Measurements from ENCODE around the gene DPYSL5.
A peak's percentile ranks its signal among the peaks of the same experiment; 100 is the strongest.

Gene DPYSL5

GRCh38 chr2:26846334-26847306, 1.3 kb upstream of the DPYSL5 start:
- peak; percentile 45 to 49 for DNase-seq (ENCODE audit: low read depth in 2 of 2)

- DNase-seq (ENCODE audit: low read depth in 2 of 2), result no peak
Measured at GRCh38 chr2:26847307-26847654, 651 bp upstream of the DPYSL5 start.

DNA sequence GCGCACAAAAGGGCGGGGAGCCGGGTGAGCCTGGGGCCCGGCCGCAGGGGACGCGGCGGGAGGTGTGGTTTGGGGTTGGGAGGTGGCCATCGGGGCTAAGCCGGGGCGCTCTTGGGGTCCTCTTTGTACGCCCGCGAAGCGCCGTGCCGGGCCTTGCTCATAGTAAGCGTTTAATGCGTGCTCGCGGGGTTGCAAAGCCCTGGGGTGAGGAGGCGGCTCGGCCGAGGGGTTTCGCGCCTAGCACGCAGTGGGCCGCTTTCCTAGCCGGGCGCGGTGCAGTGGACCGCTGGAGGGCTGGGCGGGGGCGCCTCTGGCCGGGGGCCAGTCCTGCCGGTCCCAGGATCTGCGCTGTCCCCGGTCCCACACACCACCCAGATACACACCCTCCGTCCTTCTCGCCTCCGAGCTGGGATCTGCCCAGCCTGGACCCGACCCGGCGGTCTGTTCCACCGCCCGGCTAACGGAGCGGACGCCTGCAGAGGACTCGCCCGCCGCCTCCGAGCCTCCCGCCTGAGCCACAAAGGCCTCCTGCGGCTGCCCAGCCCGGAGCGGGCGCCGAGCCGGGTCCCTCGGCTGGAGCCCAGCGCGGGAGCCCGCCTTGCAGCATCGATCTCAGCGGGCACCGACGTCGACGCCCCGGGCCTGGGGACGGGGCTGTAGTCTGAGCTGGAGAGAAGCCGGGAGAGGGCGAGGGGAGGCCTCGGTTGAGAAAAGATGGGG, 564 bp downstream of the DPYSL5 start:
- DNase-seq (ENCODE audit: low read depth in 2 of 2), result no peak

GRCh38 chr2:26849056-26849999, 1.4 kb downstream of the DPYSL5 start:
- no peak for DNase-seq (ENCODE audit: low read depth in 2 of 2)

GRCh38 chr2:26850000-26850431, 2.1 kb downstream of the DPYSL5 start:
- DNase-seq (ENCODE audit: low read depth in 2 of 2), result no peak

DNA sequence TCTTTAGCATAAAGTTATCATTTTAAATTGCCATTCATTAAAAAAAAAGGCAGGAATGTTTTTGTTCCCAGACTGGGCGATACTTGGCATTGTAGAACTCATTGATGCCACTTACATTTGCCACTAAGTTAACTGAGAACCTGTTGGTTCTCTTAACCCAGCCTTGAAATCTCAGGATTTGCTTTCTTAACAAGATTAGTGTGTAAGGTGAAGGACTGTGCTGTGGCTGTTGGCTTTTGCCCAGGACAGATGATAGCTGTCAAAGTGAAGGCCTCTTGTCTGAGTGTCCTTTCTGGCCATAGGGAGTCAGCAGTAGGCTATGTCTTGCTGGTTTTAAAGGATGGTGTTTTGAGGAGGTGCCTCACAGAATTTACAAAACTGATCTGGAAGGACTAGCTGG, 2.6 kb downstream of the DPYSL5 start:
- DNase-seq (ENCODE audit: low read depth in 2 of 2), result no peak

DNA sequence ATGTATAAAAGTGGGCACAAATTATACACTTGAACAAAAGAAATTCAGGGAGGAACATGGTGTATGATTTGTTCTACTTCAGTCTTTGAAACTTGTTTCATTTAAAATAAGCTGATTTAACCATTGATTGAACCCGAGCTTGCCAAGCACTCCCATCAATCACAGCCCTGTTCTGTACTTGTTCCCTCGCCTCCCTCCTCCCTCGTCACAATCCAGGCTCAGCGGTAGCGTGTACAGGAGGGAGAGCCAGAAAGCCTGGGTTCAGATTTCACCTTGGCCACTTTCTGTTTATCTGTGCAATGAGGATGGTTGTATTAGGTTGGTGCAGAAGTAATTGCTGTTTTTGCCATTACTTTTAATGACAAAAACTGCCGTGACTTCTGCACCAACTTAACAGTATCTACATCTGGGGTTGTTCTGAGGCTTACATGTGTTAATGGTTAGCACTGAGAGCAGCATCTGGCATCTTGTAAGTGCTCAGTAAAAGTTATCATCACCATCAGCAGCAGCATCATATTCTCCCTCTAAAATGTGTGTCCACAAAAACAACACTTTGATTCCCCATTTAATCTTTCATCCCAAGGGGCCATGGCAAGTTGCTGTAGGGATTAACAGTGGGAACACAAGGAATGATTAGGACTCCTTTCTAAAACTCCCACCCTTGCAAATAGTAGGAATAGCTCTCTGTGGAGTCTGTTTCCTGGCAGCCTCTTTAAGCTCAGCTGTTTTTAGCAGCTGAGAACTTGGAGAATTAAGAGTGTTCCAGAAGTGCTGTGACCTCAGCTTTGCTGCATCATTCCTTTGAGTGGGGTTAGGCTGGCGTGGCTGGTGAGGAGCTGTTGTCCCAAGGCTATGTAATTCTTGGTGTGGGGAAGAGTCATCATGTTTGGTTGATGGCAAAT, 4.7 kb downstream of the DPYSL5 start:
- DNase-seq (ENCODE audit: low read depth in 2 of 2), result no peak

GRCh38 chr2:26853751-26854150, 5.8 kb downstream of the DPYSL5 start:
- no peak for DNase-seq (ENCODE audit: low read depth in 2 of 2)

- no peak for DNase-seq (ENCODE audit: low read depth in 2 of 2)
Measured at GRCh38 chr2:26854283-26854827, 6.4 kb downstream of the DPYSL5 start.

DNA sequence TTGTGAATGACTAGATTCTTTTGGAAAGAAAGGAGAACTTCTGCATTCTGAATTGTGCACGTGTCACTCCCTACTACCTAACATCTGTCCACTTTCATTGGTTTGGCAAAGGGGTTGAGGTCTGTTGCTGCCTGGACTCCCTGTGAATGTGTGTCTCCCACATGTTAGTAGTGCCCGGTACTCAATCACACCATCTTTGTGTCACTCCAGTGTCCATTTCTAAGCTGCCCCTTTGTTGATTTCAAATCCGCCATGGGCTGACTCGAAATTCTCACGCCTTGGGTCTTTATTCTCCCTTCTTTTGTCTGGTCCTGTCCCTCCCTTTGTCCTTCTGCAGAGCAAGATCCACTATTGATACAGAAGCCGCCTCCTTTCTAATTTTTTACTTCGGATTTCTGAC, 7.5 kb downstream of the DPYSL5 start:
- no peak for DNase-seq (ENCODE audit: low read depth in 2 of 2)

- no peak for DNase-seq (ENCODE audit: low read depth in 2 of 2)
Measured at GRCh38 chr2:26859622-26860021, 11.7 kb downstream of the DPYSL5 start.

GRCh38 chr2:26860211-26860850, 12.4 kb downstream of the DPYSL5 start:
- DNase-seq (ENCODE audit: low read depth in 2 of 2), result no peak

GRCh38 chr2:26861610-26862224, 13.8 kb downstream of the DPYSL5 start:
- no peak for DNase-seq (ENCODE audit: low read depth in 2 of 2)

GRCh38 chr2:26864226-26864625, 16.3 kb downstream of the DPYSL5 start:
- DNase-seq (ENCODE audit: low read depth in 2 of 2), result no peak

DNA sequence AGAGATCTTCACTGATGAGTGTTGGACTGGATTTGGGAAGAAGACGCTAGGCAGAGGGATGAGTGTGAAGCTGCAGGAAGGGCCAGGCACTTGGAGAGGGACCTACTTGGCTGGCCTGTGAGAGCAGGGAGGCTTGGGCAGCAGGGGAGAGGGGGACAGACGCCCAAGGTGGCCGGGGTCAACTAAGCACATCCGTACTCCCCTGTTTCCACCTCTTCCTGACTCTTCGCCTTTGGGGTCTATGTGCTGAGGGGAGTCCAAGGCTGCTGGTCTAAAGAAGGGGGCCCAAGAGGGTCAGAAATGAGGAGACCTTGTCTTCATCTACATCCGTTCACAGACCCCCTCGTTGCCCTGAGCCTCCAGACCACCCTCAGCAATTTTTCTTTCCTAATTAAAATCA, 16.7 kb downstream of the DPYSL5 start:
- no peak for DNase-seq (ENCODE audit: low read depth in 2 of 2)

- DNase-seq (ENCODE audit: low read depth in 2 of 2), result no peak
Measured at GRCh38 chr2:26870585-26871095, 22.7 kb downstream of the DPYSL5 start.

DNA sequence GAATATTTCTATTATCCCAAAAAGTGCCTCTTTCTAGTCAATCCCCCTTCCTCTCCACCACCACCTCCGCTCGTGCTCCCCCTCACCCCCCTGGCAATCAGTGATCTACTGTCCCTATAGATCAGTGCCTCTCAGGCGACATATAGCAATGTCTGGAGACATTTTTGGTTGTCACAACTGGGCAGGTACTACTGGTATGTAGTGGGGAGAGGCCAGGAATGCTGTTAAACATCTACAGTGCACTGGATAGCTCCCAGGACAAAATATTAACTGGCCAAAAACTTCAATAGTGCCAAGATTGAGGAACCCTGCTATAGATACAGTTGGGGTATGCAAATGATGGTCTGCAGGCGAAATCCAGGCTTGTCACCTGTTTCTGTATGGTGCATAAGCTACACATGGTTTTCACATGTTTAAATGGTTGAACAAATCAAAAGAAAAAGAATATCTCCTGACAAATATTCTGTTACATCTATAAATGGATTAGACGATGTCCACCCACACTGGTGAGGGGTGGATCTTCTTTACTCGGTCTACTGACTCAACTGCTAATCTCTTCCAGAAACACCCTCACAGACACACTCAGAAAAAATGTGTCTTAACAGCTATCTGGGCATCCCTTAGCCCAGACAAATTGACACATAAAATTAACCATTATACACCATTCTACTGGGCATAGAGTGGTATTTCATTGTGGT, 25.5 kb downstream of the DPYSL5 start:
- no peak for DNase-seq (ENCODE audit: low read depth in 2 of 2)

GRCh38 chr2:26874514-26874913, 26.6 kb downstream of the DPYSL5 start:
- no peak for DNase-seq (ENCODE audit: low read depth in 2 of 2)

All from activated CD4-positive, alpha-beta T cell treated with anti-CD3 and anti-CD28 coated beads for 24 hours (primary cell).